ENCODE results near the gene TNS4. TPM values are rescaled to one million over a fixed set of nuclear protein-coding genes. Genes with fewer than 3 reads are reported as not detected.
"Not testable (repeated sequence)": the region's sequence is repeated elsewhere in the genome, so short reads cannot be mapped to it uniquely, and the experiment has no call there.

The TNS4 gene
- total RNA-seq, 1 donor from 2014 or later: 0.18 TPM

DNA sequence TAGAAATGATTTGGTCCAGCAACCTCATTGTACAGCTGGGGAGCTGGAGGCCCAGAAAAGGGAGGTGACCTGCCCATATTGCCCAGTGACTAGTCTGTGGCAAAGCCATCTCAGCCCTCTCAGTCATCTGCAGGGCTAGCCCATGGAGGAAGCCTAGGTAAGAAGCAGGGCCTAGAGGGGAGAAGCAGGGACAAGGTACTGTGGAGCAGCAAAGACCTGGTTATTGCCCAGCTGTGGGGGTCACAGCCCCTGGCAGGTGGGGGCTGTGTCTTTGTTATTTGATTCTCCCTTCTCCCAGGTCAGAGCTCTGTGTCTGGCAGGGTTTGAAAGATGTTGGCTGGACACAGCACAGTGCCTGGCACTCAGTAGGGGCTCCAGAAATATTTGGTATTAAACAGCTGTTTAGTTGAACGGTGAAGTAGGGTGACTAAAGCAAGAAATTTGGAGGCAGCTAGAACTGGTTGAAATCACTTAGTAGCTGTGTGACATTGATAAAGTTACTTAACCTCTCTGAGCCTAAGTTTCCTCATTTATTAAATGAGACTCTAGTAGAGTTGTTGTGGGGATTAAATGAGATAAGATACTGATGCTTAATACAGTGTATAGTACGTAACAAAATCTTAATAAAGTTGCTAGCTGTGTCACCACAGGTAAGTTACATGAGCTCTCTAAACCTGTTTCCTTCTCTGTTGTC is 46.5 kb upstream of the TNS4 start:
- CTCF ChIA-PET: interaction anchor here (0.8 to 9.2 kb wide), 8 partner anchors 10 to 1001 kb away, joined by 3 to 76 read pairs (median 10); no protein-coding TSS in a partner anchor
- intact Hi-C loops (cut with micrococcal nuclease): no loop called here
- no peaks in the 10 kb centered on the region for H3K9me3 Mint-ChIP-seq
- H3K36me3 Mint-ChIP-seq (ENCODE audit: low read depth): peaks cover 25% of the 10 kb centered on the region
- TF ChIP-seq, protein P1, sequence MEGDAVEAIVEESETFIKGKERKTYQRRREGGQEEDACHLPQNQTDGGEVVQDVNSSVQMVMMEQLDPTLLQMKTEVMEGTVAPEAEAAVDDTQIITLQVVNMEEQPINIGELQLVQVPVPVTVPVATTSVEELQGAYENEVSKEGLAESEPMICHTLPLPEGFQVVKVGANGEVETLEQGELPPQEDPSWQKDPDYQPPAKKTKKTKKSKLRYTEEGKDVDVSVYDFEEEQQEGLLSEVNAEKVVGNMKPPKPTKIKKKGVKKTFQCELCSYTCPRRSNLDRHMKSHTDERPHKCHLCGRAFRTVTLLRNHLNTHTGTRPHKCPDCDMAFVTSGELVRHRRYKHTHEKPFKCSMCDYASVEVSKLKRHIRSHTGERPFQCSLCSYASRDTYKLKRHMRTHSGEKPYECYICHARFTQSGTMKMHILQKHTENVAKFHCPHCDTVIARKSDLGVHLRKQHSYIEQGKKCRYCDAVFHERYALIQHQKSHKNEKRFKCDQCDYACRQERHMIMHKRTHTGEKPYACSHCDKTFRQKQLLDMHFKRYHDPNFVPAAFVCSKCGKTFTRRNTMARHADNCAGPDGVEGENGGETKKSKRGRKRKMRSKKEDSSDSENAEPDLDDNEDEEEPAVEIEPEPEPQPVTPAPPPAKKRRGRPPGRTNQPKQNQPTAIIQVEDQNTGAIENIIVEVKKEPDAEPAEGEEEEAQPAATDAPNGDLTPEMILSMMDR (IDR thresholded peaks at IDR 0.05): no peak
- POLR2A ChIA-PET: interaction anchor here (0.5 to 40.7 kb wide), 14 partner anchors 1 to 1141 kb away, joined by 3 to 1885 read pairs (median 4); partner anchors contain the start of genes CASC3, CCR7, EIF1 and SMARCE1
- peak overlapping the region; percentile 73 for H3K27ac Mint-ChIP-seq
- peak overlapping the region; percentile 35 for H3K4me3 Mint-ChIP-seq
- no peak for ATAC-seq (ENCODE audit: low read depth)
- H3K4me1 Mint-ChIP-seq: peaks cover 84% of the 10 kb centered on the region
- no peaks in the 10 kb centered on the region for H3K27me3 Mint-ChIP-seq
- no peak for DNase-seq

GRCh38 chr17:40547079-40547784 is 45.8 kb upstream of the TNS4 start:
- ATAC-seq (ENCODE audit: low read depth): peak; percentile 29
- Mint-ChIP-seq H3K9me3 (no peaks in the 10 kb centered on the region), H3K4me1 (peaks cover 84% of the 10 kb centered on the region), H3K27me3 (no peaks in the 10 kb centered on the region), H3K36me3 (ENCODE audit: low read depth) (peaks cover 18% of the 10 kb centered on the region), H3K27ac (peak overlapping the region; percentile 73), H3K4me3 (peak overlapping the region; percentile 35)
- intact Hi-C loops (cut with micrococcal nuclease): no loop called here
- DNase-seq: peak; percentile 47
- ChIA-PET POLR2A (interaction anchor here (0.5 to 40.7 kb wide), 12 partner anchors 2 to 1141 kb away, joined by 3 to 1885 read pairs (median 4); partner anchors contain the start of genes CASC3, CCR7, EIF1 and SMARCE1), CTCF (interaction anchor here (0.8 to 9.2 kb wide), 6 partner anchors 9 to 1002 kb away, joined by 3 to 76 read pairs (median 21); no protein-coding TSS in a partner anchor)
- TF ChIP-seq, protein P1 (IDR thresholded peaks at IDR 0.05): no peak

- DNase-seq; H3K9me3 Mint-ChIP-seq; H3K4me3 Mint-ChIP-seq; ATAC-seq (ENCODE audit: low read depth); intact Hi-C loops (cut with micrococcal nuclease); H3K27me3 Mint-ChIP-seq: not testable (repeated sequence)
- H3K36me3 Mint-ChIP-seq (ENCODE audit: low read depth): peaks cover 11% of the 10 kb centered on the region
- ChIA-PET CTCF (interaction anchor here (3.1 to 9.2 kb wide), 2 partner anchors 13 to 69 kb away, joined by 29 to 76 read pairs; no protein-coding TSS in a partner anchor), POLR2A (interaction anchor here (1.8 to 40.7 kb wide), 4 partner anchors 3 to 71 kb away, joined by 6 to 1885 read pairs (median 1450); partner anchors contain the start of gene CCR7)
- peaks cover 84% of the 10 kb centered on the region for H3K4me1 Mint-ChIP-seq
- H3K27ac Mint-ChIP-seq: peak overlapping the region; percentile 46
These were observed 45.1 kb upstream of the TNS4 start for GRCh38 chr17:40546497-40546896.

GRCh38 chr17:40545660-40546059 is 44.2 kb upstream of the TNS4 start:
- Mint-ChIP-seq H3K9me3 (no peaks in the 10 kb centered on the region), H3K4me3 (no peak overlapping the region), H3K27me3 (no peaks in the 10 kb centered on the region), H3K27ac (no peak overlapping the region), H3K4me1 (peaks cover 84% of the 10 kb centered on the region), H3K36me3 (ENCODE audit: low read depth) (peaks cover 6% of the 10 kb centered on the region)
- ChIA-PET CTCF (interaction anchor here (1.0 kb wide), 1 partner anchor 15 kb away, joined by 3 read pairs; no protein-coding TSS in a partner anchor), POLR2A (interaction anchor here (1.4 to 40.7 kb wide), 4 partner anchors 4 to 128 kb away, joined by 4 to 1885 read pairs (median 1450); partner anchors contain the start of genes CCR7 and TOP2A)
- TF ChIP-seq, protein P1 (IDR thresholded peaks at IDR 0.05): no peak
- intact Hi-C loops (cut with micrococcal nuclease): no loop called here
- ATAC-seq (ENCODE audit: low read depth) (no peak), DNase-seq (no peak)

DNA sequence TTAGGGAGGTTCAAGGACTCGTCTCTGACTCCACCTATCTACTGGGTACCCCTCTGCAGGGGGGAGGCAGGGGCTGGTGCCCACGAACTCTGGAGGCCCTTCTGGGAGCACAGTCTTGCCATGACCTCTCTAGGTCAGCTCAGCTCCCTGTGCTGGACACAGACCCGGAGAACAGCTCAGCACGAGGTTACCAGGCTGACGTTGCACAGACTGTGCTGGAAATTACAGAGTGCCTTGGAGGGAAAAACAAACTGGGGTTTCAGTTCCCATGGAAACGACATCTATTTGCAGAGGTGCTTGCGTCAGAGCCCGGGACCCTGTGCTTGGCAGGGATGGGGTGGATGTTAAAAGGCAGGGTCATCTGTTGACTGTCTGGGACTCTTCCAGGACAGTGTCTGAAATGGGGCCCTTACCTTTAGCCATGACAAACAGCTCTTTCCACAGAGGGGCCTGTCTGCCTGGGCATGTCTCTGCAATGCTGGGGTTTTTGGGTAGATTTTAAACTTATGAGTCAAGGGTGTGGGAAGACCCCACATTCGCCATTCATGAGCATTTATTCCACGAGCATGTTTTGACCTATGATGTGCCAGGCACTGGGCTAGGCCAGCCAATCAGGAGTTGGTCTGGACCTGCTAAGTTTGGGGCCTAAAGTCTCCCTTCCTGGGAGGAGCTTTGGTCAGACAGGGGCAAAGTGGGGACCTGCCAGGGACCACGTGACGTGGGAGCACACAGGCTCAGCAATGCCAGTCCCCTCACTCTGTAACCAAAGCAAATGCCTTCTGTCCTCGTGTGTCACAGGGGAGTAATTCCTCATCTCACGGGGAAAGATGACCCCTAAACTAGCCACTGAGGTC is 41.4 kb upstream of the TNS4 start:
- Mint-ChIP-seq H3K27me3 (no peaks in the 10 kb centered on the region), H3K4me1 (peaks cover 77% of the 10 kb centered on the region), H3K9me3 (no peaks in the 10 kb centered on the region), H3K27ac (peak overlapping the region; percentile 93), H3K4me3 (peak overlapping the region; percentile 68), H3K36me3 (ENCODE audit: low read depth) (no peaks in the 10 kb centered on the region)
- peak; percentile 40 for DNase-seq
- CTCF ChIA-PET: interaction anchor here (1.0 to 2.4 kb wide), 5 partner anchors 9 to 73 kb away, joined by 3 to 17 read pairs (median 3); no protein-coding TSS in a partner anchor
- intact Hi-C loops (cut with micrococcal nuclease): loop anchor here (1.0 kb wide), 1 partner anchor 18 kb away; no protein-coding TSS in a partner anchor
- TF ChIP-seq, protein P1 (IDR thresholded peaks at IDR 0.05): no peak
- peak; percentile 63 for ATAC-seq (ENCODE audit: low read depth)
- POLR2A ChIA-PET: interaction anchor here (0.8 to 40.7 kb wide), 6 partner anchors 6 to 1145 kb away, joined by 3 to 1885 read pairs (median 727); partner anchors contain the start of genes CCR7 and IGFBP4

Measured in activated B cell treated with CpG ODN at 0.5 μM for 24 hours (primary cell).